GM18519 (cell line): ENCODE measurements around the gene SHF.
A peak's percentile ranks its signal among the peaks of the same experiment; 100 is the strongest.

ENCODE experiments used
- ATAC-seq: cut with Tn5 transposase; IDR thresholded peaks from one replicate; pipeline ENCODE4 v1.9.1; 2021; ENCODE audit warnings: mild to moderate bottlenecking, moderate library complexity; ENCODE audit not compliant: unreplicated experiment, low FRiP score

The SHF gene

DNA sequence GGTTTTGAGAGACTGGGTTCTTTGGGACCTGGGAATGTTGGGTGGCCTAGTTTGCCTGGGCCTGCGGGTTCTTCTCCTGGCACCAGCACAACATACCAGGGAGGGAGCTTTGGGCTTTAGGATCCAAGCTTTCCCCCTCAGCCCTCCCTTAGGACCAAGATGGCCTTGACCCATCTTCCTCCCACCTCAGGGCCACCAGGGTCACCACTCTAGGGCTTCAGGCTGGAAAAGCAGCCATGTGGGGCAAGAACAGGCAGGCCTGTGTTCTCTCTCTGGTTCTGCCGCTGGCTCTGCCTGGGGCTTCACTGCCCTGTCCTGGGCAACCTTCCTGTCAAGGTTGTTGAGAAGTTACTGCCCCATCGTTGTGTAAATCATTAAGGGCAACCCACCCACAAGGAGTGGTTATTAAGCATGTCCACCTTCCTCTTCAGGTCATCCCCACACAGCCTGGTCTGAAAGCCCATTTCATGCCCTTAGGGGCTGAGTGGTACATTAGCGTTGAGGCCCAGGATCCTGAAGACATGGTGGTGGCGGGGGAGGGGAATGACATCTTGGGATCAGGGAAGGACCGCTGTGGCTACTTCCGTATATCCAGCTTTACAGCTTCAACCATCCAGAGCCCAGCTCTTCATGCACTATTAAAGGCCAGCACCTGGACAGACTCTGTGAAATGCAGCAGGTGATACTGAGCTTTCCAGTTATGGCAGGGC is 57.3 kb downstream of the SHF start:
- no peak for ATAC-seq

DNA sequence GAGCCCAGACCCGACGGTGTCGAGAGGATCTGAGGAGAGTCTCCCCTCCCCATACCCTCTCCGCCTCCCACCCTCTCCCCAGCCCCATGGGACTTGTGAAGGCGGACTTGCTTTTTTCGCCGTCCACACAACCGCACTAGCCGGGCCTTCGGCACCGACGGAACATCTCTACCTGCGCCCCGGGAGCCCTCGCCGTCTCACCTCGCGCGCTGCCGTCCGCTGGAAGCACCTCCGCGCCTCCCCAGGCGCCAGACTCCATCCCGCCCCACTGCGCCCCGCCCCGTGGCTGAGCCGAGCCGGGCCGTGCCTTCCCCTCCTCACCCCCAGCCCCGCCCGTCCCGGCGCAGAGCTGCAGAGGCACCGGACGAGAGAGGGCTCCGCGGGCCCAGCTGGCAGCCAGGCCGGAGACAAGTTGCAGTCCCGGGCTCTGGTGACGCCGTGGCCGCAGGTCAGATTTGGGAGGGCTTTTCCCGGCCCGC is 58.1 kb downstream of the SHF start, which contains the start of the genes DUOX1 and DUOXA1:
DUOX1 (plus strand) TSS at position 344 of the 479 bp plus-strand sequence. CDS start 1,973 bp downstream, outside the sequence.
DUOXA1 (minus strand) TSS at position 229 of the 479 bp plus-strand sequence. CDS start 6,865 bp downstream, outside the sequence.
- no peak for ATAC-seq

DNA sequence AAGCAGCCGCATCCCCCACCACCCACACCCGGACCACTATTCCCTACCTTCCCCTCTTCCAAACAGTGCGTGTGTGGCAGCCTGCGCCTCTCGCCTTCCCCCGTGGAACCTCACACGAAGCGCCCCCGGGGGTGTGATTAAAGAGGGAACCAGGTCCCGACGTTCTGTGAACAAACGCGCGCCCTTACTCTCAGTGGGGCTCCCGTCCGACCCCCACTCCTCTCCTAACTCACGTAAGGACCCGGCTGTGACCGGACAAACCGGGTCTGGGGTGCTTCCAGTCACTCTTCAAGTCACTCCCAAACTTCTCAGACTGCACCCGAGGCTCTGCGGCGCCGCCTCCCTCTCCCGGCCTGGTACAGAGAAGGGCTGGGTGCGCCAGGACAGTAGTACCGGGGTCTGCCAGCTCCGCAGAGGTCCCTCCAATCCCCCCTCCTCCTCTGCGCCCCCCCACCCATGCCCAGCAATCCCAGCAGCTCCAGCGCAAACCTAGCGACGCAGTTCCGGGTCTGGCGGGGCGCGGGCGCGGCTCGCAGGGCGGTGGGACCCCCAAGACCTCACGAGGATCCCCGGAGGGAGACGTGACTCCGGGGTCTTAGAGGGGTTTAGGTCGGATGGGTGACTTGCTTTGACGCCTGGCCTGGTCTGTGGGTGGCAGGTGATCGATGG is 58.7 kb downstream of the SHF start:
- no peak for ATAC-seq

DNA sequence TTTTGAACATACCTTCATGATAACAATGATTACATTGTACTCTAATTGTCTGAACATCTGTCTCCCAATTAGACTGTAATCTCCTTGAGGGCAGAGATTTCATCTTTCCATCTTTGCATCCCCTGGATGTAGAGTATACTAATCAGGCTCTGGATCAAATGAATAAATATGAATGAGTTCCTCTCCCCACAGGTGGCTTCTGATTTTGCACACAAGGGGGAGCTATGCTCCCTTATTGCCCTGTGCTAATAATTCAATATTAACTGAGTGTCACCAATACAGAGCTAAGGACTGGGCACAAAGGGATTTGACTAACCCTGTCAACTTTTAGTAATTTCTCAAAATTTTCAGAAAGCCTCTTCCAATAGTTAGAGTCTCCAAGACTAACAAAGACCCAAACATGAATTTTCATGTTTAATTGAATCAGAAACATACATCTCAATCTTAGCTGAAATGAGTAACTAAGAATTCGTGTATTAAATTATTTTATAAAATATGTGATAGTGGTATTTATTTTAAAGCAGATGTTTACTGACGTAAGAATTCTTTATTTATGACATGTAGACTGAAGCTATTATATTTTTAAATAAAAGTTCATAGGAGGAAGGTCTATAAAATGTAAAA is 61.1 kb downstream of the SHF start:
- no peak for ATAC-seq

DNA sequence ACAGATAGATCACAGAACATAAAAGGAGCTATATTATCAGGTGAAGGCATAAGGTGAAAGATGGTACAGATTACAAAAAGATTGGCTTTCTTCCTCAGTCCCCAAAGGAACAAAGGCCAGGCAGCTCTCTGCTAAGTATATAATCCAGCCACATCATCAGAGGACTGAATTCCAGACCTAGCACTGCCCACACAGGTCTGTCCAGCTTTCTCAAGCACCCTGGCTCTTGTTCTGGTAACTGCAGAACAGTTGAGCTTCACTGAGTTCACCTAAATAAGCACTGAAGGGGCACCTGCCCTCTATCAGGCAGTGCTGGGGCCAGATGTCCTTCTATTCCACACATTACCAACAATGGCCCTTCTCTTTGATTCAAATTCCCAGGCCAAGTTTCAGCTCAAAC is 64.4 kb downstream of the SHF start:
- ATAC-seq, result no peak

DNA sequence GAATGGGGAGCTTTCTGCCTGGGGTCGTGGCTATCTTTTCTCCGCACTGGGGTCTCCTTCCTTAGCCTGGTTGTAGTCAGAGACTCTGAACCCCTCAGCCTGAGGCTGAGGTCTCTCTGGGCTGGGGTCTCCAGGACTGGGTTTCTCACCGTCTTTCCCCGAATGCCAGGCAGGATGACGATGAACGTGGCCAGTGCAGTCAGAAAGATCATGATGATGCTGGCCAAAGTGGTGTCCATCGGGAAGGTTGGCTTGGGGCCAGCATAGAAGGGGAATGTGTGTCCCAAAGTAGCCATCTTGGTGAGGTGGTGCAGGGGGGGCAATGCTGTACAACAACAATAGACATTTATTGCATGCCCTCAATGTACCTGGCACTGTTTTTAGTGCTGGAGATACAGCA is 65.0 kb downstream of the SHF start:
- no peak for ATAC-seq

DNA sequence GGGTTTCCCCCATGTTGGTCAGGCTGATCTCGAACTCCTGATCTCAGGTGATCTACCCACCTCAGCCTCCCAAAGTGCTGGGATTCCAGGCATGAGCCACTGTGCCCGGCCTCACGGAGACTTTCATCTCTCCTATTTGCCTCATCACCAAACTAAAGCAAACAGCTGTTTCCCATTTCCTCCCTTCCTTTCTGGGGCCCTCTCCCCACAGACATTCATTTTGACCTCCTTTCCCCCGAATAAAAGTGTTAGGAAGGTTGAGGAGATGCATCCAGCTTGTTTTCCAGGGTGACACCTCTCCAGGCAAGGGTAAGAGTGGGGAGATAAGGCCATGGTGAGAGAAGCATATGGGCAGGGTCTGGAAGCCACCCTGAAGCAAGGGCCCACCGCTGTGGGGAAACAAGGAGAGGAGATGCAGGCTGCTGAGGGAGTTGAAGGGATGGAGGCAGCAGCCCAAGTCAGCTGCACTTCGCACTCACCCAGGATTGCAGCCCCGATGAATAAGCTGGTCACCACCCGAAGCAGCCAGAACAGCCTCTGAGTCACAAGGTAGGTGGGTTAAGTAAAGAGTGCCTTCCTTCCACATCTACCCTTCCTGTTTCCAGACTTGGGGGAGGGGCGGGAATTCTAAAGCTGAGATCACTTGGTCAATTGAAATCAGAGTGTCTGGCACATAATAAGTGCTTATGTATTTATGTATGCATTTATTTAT is 65.9 kb downstream of the SHF start:
- no peak for ATAC-seq

DNA sequence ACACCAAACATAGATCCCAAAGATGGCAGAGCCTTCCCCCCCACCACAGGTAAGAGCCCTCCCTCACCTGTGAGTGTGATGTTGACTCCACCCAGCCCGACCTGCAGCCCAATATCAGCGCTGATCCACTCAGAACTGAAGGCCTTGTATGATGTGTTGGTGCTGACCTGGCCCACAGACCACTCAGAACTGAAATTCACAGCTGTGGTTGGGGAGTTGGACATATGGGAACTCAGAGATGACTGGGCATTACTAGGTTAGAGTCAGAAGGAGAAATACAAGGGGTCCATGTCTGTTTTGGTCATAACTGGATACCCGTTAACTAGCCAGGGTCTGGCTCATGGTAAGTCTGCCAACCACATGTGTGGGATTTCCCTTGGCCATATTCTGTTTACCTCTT is 66.7 kb downstream of the SHF start:
- no peak for ATAC-seq

DNA sequence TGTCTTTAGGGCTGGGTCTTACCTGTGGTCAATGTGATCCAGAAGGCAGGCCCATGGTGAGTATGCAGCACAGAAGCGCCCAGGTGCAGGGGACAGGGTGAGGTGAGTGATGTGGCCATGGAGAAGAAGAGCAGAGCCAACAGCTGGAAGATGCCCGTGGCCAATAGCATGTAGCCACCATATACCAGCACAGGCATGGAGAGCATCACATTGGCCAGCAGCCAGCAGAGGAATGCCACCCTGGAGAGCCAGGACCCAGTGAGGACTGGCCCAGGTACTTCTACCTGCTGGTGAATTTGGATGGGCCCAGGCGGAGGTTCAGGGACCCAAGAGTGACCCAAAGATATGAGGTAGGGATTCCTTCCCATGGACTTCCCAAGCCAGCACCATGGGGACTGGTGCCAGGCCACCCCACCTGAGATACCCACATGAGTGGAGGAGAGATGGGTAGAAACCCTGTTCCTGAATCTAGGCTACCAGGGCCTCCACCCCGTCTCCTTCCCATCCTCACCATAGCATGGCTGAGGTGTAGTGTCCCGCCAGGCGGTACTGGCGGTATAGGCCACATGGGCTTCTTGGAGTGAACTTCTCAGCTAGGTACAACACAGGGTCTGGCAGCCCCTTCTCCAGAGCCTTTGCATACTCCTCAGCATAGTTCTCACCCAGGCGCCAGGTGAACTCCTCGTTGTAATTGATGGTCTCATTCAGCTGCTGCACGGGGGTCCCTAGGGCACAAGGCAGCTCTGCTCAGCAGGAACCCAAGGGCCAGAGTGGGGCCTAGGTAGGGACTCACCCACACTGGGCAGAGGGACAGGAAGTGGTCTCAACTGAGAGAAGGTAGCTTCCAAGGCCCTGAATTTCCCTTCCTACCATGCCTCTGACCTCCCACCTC is 67.4 kb downstream of the SHF start:
- no peak for ATAC-seq

DNA sequence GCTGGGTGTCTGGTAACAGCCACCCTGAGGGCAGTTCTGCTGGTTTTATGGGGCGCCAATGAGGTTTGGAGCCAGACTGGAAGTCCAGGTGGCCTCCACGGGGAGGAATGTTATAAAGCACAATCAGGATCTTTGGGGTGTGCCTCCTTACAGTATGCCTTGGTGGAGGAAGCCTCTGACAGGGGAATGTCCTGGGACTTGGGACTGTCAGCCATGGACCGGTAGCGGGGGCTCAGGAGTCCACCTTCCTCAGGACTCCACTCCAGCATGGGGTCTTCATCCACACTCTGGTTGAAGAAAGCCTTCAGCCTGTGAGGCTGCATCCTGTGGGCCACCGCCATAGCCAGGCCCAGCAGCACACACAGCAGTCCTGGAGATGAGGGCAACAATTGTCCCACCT is 68.8 kb downstream of the SHF start:
- no peak for ATAC-seq

DNA sequence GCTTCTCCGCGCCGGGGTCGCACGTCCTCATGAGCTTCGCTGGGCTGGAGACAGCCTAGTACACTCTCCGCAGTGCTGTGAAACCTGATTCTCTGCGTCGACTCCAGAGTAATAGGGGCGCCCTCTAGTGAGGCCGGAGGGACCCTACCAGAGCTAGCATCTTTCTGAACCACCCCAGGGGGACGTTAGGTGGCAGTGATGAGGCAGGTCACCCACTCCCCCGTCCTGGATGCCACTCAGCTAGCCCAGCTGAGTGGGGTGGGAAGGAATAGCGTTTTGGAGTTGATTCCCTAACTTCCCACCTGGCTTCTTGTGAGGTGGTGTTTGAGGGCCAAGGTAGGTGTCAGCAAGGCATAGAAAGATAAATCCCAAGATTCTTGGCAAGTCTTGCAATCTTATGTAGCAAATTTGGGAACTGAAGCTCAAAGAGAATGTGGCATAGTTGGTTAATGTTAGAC is 69.6 kb downstream of the SHF start:
- ATAC-seq, result peak; percentile 73

DNA sequence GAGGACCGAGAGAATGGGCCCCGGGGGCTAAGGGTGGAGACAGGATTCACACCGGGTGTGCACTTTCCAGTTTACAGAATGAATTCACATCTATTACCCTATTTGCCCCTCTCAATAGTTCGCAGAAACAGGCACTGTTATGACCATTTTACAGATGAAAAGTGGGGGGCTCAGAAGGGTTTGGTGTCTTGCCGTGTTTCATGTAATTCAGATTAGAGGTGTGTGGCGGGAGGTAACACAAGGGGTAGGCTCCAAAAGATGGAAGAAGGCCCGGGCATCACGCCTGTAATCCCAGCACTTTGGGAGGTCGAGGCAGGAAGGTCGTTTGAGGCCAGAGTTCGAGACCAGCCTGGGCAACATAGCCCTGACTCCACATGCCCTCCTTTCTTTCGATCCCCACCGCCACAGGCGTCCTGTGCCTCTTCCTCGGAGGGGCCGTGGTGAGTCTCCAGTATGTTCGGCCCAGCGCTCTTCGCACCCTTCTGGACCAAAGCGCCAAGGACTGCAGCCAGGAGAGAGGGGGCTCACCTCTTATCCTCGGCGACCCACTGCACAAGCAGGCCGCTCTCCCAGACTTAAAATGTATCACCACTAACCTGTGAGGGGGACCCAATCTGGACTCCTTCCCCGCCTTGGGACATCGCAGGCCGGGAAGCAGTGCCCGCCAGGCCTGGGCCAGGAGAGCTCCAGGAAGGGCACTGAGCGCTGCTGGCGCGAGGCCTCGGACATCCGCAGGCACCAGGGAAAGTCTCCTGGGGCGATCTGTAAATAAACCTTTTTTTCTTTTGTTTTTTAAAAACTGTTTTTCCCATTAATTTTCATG is 70.2 kb downstream of the SHF start:
- no peak for ATAC-seq
